LNCAP (cell line): ENCODE data around the gene ZDHHC3.

Source experiments
- TF ChIP-seq, protein P1 (sequence below): fragments of 450-650 bp; IDR thresholded peaks from 2 replicates; pipeline ENCODE4 v1.5.1; 2017; ENCODE audit warnings: mild to moderate bottlenecking

Gene ZDHHC3

DNA sequence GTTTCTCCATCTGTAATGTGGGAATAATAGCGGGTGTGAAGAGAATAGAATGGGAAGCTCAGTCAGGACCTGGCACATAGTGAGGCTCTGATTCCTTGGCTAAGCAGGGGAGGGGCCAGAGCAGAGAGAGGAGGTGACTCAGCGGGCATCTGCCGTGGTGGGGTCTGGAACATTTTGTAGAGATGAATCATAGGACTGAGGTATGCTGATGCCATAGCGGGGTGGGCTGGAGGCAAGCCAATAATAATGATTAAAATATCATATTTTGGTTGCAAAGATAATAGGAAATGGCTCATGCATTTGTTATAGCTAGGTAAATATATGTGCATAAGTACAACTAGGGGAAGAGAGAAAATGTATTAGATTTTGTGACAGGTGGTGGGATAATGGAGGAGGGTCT, 90.4 kb downstream of the ZDHHC3 start:
- TF ChIP-seq, protein P1, sequence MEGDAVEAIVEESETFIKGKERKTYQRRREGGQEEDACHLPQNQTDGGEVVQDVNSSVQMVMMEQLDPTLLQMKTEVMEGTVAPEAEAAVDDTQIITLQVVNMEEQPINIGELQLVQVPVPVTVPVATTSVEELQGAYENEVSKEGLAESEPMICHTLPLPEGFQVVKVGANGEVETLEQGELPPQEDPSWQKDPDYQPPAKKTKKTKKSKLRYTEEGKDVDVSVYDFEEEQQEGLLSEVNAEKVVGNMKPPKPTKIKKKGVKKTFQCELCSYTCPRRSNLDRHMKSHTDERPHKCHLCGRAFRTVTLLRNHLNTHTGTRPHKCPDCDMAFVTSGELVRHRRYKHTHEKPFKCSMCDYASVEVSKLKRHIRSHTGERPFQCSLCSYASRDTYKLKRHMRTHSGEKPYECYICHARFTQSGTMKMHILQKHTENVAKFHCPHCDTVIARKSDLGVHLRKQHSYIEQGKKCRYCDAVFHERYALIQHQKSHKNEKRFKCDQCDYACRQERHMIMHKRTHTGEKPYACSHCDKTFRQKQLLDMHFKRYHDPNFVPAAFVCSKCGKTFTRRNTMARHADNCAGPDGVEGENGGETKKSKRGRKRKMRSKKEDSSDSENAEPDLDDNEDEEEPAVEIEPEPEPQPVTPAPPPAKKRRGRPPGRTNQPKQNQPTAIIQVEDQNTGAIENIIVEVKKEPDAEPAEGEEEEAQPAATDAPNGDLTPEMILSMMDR: no peak

DNA sequence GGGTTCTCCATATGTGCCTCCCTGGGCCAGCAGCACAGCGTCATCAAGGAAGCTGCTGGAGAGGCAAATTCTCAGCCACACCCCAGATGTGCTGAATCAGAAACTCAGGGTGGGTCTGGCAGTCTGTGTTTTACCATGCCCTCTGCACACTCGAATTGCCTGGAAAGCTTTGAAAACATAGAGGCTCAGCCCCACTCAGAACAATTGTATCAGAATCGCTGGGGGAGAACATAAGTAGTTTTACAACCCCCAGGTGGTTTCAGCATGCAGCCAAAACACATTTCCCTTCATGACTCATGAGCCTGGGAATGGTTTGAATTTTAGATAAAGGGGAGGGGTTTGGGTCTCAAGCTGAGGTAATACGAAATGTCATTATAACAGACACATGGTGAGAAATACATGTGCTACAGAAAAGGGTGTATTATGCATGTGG, 92.0 kb downstream of the ZDHHC3 start:
- TF ChIP-seq, protein P1: no peak

DNA sequence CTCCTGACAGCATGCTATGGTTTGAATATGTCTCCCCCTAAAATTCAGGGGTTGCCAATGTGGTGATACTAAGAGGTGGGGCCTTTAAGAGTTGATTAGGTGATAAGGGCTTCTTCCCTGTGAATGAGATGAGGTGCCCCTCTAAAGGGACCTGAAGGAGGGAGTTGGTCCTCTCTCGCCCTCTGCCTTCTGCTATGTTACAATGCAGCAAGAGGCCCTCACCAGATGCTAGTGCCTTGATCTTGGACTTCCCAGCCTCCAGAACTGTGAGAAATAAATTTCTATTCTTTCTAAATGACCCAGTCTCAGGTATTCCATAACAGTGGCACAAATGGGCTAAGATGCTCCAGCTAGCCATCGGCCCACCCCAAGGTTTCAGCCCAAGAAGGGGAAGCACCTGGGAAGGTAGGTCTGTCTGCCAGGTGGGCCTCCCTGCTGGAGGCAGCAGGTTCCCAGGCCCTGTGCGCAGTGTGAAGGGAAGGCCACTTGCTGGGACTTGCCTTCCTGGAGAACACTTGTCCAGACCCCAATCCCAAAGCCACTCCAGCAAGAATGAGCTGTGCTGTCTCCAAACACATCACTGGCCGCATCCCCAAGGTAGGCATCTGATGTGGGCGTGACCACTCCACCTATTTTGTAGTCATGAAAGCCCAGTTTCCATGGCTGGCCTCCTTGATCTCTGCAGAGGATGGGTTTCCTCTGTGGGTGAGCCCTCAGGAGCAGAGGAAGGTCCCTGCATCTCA, 92.6 kb downstream of the ZDHHC3 start:
- TF ChIP-seq, protein P1: no peak

DNA sequence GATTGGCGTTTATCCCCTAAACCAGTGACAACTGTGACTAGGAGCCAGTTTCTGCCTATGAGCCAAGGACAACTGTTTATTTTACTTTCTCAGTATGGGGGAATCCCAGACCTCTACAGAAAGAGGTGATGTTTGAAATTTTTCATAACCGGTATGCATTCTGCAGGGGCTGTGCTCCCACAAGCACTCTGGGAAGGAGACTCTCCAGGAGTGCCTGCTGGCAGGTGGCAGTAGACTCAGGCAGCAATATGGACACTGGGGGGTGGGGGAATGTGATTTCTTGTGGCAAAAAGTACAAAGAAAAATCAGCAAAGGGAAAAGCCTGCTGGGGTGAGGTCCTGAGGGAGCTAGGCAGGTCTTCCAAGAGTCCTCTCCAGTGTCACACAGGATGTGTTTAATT, 95.7 kb downstream of the ZDHHC3 start:
- TF ChIP-seq, protein P1: no peak

- TF ChIP-seq, protein P1: no peak
Observed at GRCh38 chr3:44877333-44877732, 98.6 kb downstream of the ZDHHC3 start.

GRCh38 chr3:44875596-44875995, 100.4 kb downstream of the ZDHHC3 start:
- TF ChIP-seq, protein P1: no peak
